WTC11 (cell line): ENCODE measurements around the gene AFF3. TPM values are rescaled to one million over a fixed set of nuclear protein-coding genes. Genes with fewer than 3 reads are reported as not detected.

Experiments used
- ATAC-seq: fragments of 200-7000 bp; cut with Tn5 transposase; 2 replicates; pipeline ENCODE4 v1.10.0; 2021; ENCODE audit warnings: mild to moderate bottlenecking, moderate library complexity
- CTCF ChIA-PET: fragments of 300-600 bp; sonication (Branson Sonifier 250); formaldehyde crosslinking; loops from one replicate; lab custom pipeline; 2021; ENCODE audit warnings: antibody characterized with exemption; lab: Charles Lee
- POLR2A ChIA-PET: fragments of 350-600 bp; sonication (Branson Sonifier 250); formaldehyde crosslinking; loops from one replicate; lab custom pipeline; 2021; ENCODE audit warnings: antibody characterized with exemption; lab: Charles Lee
- DNase-seq: peaks from one replicate; pipeline ENCODE4 v3.0.0; 2021; ENCODE audit warnings: low spot score
- H3K27ac Mint-ChIP-seq: 2 replicates; pipeline ENCODE4 v1.8.0; 2021; ENCODE audit warnings: mixed read lengths
- H3K27me3 Mint-ChIP-seq: 2 replicates; pipeline ENCODE4 v1.8.0; 2021; ENCODE audit warnings: low read depth, mild to moderate bottlenecking, moderate library complexity, mixed read lengths
- H3K36me3 Mint-ChIP-seq: 2 replicates; pipeline ENCODE4 v1.8.0; 2021; ENCODE audit warnings: mixed read lengths
- H3K4me1 Mint-ChIP-seq: 2 replicates; pipeline ENCODE4 v1.8.0; 2022; ENCODE audit warnings: mixed read lengths
- H3K4me3 Mint-ChIP-seq: 2 replicates; pipeline ENCODE4 v1.8.0; 2021; ENCODE audit warnings: mild to moderate bottlenecking, moderate library complexity, mixed read lengths
- H3K9me3 Mint-ChIP-seq: 2 replicates; pipeline ENCODE4 v1.8.0; 2021; ENCODE audit warnings: mixed read lengths
- CBFB ChIP-seq: sonication (generic); formaldehyde crosslinking; IDR thresholded peaks from 2 replicates; pipeline ENCODE4 v1.8.1; 2022; ENCODE audit warnings: mild to moderate bottlenecking, low read depth, missing genetic modification reagents
- CREM ChIP-seq: sonication (generic); formaldehyde crosslinking; IDR thresholded peaks from 2 replicates; pipeline ENCODE4 v1.8.1; 2022; ENCODE audit warnings: mild to moderate bottlenecking, missing genetic modification reagents, moderate library complexity
- ELF4 ChIP-seq: sonication (generic); formaldehyde crosslinking; IDR thresholded peaks from 2 replicates; pipeline ENCODE4 v1.8.1; 2022; ENCODE audit warnings: low read depth, mild to moderate bottlenecking, moderate library complexity, missing genetic modification reagents
- EMX1 ChIP-seq: fragments of 250-450 bp; sonication (Bioruptor Pico); IDR thresholded peaks from 2 replicates; pipeline ENCODE4 v1.8.0; 2021; ENCODE audit warnings: mild to moderate bottlenecking
- FOXP1 ChIP-seq: sonication (generic); formaldehyde crosslinking; IDR thresholded peaks from 2 replicates; pipeline ENCODE4 v1.8.0; 2022; ENCODE audit warnings: missing genetic modification reagents, mild to moderate bottlenecking, moderate library complexity, borderline replicate concordance
- HMGA2 ChIP-seq: fragments of 250-450 bp; sonication (Bioruptor Pico); IDR thresholded peaks from 2 replicates; pipeline ENCODE4 v1.4.0; 2021; ENCODE audit warnings: mild to moderate bottlenecking, moderate library complexity
- IRF2 ChIP-seq: sonication (generic); formaldehyde crosslinking; IDR thresholded peaks from 2 replicates; pipeline ENCODE4 v1.8.0; 2022; ENCODE audit warnings: low read depth, missing genetic modification reagents, borderline replicate concordance
- JAZF1 ChIP-seq: fragments of 250-450 bp; sonication (Bioruptor Pico); IDR thresholded peaks from 2 replicates; pipeline ENCODE4 v1.9.0; 2021; ENCODE audit warnings: moderate library complexity, mild to moderate bottlenecking, inconsistent platforms
- MYBL2 ChIP-seq: sonication (generic); formaldehyde crosslinking; IDR thresholded peaks from 2 replicates; pipeline ENCODE4 v1.8.1; 2023; ENCODE audit warnings: mild to moderate bottlenecking, moderate library complexity, missing genetic modification reagents
- NFE2L1 ChIP-seq: sonication (generic); formaldehyde crosslinking; IDR thresholded peaks from 2 replicates; pipeline ENCODE4 v1.8.1; 2023; ENCODE audit warnings: missing genetic modification reagents
- SOX15 ChIP-seq: fragments of 250-450 bp; sonication (Bioruptor Pico); IDR thresholded peaks from 2 replicates; pipeline ENCODE4 v1.9.0; 2021; ENCODE audit warnings: mild to moderate bottlenecking
- TCF7 ChIP-seq: sonication (generic); formaldehyde crosslinking; IDR thresholded peaks from 2 replicates; pipeline ENCODE4 v1.8.0; 2022; ENCODE audit warnings: mild to moderate bottlenecking, low read depth, missing genetic modification reagents, moderate library complexity
- ZNF263 ChIP-seq: sonication (generic); formaldehyde crosslinking; IDR thresholded peaks from 2 replicates; pipeline ENCODE4 v1.8.1; 2022; ENCODE audit warnings: low read depth, mild to moderate bottlenecking, moderate library complexity, missing genetic modification reagents
- ZNF317 ChIP-seq: sonication (generic); formaldehyde crosslinking; IDR thresholded peaks from 2 replicates; pipeline ENCODE4 v1.8.1; 2023; ENCODE audit warnings: low read depth, mild to moderate bottlenecking, moderate library complexity, missing genetic modification reagents, borderline replicate concordance
- ZNF671 ChIP-seq: fragments of 250-450 bp; sonication (Bioruptor Pico); IDR thresholded peaks from 2 replicates; pipeline ENCODE4 v1.8.0; 2021; ENCODE audit warnings: mild to moderate bottlenecking
- total RNA-seq: library from RNA; stranded (reverse); gene quantifications from 3 replicates; pipeline ENCODE4 v1.2.3, GENCODE V29; 2021
- TF ChIP-seq, protein P1 (sequence below): sonication (generic); formaldehyde crosslinking; IDR thresholded peaks from 2 replicates; pipeline ENCODE4 v1.8.1; 2023; ENCODE audit warnings: mild to moderate bottlenecking, moderate library complexity, missing genetic modification reagents
- TF ChIP-seq, protein P2 (sequence below): sonication (generic); formaldehyde crosslinking; conservative IDR thresholded peaks from 2 replicates; pipeline ENCODE4 v1.8.1; 2023; ENCODE audit warnings: mild to moderate bottlenecking, low read depth, missing genetic modification reagents, moderate library complexity
- TF ChIP-seq, protein P3 (sequence below): sonication (generic); formaldehyde crosslinking; IDR thresholded peaks from 2 replicates; pipeline ENCODE4 v1.8.1; 2022; ENCODE audit warnings: low read depth, mild to moderate bottlenecking, moderate library complexity, missing genetic modification reagents, borderline replicate concordance
- TF ChIP-seq, protein P4 (sequence below): fragments of 250-450 bp; sonication (Bioruptor Pico); IDR thresholded peaks from 2 replicates; pipeline ENCODE4 v1.9.0; 2021; ENCODE audit warnings: mild to moderate bottlenecking
- TF ChIP-seq, protein P5 (sequence below): sonication (generic); formaldehyde crosslinking; IDR thresholded peaks from 2 replicates; pipeline ENCODE4 v1.8.0; 2022; ENCODE audit warnings: mild to moderate bottlenecking, missing genetic modification reagents
- TF ChIP-seq, protein P6 (sequence below): sonication (generic); formaldehyde crosslinking; IDR thresholded peaks from 2 replicates; pipeline ENCODE4 v1.8.0; 2022; ENCODE audit warnings: missing genetic modification reagents

Gene AFF3
- total RNA-seq, 1 experiment from 2014 or later, result 1.2 TPM

DNA sequence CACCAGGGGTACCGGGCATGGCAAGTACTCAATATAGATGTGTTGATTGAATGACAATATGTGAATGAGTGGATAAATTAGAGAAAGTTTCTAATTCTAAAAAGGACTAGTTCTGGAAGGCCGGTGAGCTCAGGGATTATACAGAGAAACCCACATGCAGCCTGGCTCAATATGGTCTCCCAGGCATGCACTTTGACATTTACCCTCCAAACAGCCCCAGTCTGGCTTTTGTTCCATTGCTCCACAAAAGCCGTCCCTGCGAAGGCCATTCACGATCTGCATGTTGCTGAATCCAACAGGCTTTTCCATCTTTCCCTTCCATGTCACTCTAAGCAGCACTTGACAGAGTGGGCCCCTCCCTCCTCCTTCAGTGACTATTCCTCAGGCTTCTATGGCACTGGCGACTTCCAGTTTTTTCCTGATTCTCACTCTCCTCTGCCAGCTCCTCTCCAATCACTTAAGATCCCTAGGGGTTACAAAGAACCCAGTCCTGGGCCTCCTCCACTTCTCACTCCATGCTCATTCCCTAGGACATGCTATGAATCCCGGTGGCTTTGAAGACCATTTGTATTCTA is 266.7 kb downstream of the AFF3 start (continued):
- TF ChIP-seq, protein P1, sequence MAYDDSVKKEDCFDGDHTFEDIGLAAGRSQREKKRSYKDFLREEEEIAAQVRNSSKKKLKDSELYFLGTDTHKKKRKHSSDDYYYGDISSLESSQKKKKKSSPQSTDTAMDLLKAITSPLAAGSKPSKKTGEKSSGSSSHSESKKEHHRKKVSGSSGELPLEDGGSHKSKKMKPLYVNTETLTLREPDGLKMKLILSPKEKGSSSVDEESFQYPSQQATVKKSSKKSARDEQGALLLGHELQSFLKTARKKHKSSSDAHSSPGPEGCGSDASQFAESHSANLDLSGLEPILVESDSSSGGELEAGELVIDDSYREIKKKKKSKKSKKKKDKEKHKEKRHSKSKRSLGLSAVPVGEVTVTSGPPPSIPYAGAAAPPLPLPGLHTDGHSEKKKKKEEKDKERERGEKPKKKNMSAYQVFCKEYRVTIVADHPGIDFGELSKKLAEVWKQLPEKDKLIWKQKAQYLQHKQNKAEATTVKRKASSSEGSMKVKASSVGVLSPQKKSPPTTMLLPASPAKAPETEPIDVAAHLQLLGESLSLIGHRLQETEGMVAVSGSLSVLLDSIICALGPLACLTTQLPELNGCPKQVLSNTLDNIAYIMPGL (CRISPR knock-in tag), result no peak
- TF ChIP-seq, protein P2, sequence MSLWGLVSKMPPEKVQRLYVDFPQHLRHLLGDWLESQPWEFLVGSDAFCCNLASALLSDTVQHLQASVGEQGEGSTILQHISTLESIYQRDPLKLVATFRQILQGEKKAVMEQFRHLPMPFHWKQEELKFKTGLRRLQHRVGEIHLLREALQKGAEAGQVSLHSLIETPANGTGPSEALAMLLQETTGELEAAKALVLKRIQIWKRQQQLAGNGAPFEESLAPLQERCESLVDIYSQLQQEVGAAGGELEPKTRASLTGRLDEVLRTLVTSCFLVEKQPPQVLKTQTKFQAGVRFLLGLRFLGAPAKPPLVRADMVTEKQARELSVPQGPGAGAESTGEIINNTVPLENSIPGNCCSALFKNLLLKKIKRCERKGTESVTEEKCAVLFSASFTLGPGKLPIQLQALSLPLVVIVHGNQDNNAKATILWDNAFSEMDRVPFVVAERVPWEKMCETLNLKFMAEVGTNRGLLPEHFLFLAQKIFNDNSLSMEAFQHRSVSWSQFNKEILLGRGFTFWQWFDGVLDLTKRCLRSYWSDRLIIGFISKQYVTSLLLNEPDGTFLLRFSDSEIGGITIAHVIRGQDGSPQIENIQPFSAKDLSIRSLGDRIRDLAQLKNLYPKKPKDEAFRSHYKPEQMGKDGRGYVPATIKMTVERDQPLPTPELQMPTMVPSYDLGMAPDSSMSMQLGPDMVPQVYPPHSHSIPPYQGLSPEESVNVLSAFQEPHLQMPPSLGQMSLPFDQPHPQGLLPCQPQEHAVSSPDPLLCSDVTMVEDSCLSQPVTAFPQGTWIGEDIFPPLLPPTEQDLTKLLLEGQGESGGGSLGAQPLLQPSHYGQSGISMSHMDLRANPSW (CRISPR knock-in tag), result no peak
- TF ChIP-seq IRF2, result no peak
- TF ChIP-seq, protein P3, sequence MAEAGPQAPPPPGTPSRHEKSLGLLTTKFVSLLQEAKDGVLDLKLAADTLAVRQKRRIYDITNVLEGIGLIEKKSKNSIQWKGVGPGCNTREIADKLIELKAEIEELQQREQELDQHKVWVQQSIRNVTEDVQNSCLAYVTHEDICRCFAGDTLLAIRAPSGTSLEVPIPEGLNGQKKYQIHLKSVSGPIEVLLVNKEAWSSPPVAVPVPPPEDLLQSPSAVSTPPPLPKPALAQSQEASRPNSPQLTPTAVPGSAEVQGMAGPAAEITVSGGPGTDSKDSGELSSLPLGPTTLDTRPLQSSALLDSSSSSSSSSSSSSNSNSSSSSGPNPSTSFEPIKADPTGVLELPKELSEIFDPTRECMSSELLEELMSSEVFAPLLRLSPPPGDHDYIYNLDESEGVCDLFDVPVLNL, result no peak
- TF ChIP-seq, protein P4, sequence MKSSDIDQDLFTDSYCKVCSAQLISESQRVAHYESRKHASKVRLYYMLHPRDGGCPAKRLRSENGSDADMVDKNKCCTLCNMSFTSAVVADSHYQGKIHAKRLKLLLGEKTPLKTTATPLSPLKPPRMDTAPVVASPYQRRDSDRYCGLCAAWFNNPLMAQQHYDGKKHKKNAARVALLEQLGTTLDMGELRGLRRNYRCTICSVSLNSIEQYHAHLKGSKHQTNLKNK (CRISPR knock-in tag), result no peak
- TF ChIP-seq TCF7, result no peak
- TF ChIP-seq CREM (CRISPR knock-in tag), result no peak
- TF ChIP-seq ZNF317, result no peak
- TF ChIP-seq, all 79 proteins: peak for 0

DNA sequence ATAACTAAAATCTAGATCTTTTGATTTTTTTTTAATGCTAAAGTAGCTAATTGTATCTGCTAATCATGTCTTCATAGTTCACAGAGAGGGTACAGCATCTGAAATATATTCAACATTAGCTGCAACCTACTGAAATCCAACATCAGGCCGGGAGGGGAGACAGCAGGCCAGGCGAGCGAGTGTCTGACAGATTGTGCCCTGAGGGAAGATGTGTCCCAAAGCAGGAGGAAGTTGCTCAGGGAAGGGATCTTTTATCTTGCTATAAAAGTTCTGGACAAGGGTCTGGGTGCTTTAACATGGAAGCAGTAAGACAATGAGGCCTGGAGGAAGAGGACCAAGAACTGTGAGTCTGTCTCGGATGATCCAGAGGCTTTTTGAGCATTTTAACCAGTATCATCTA is 274.1 kb downstream of the AFF3 start:
- H3K27me3 Mint-ChIP-seq, result no peaks in the 10 kb centered on the region
- no peak overlapping the region for H3K4me3 Mint-ChIP-seq
- ATAC-seq, result no peak
- no peaks in the 10 kb centered on the region for H3K4me1 Mint-ChIP-seq
- ChIA-PET CTCF (interaction anchor here (0.6 to 1.3 kb wide), 2 partner anchors 294 to 395 kb away, joined by 3 read pairs; no protein-coding TSS in a partner anchor), POLR2A (no interaction called here)
- H3K36me3 Mint-ChIP-seq, result no peaks in the 10 kb centered on the region
- no peaks in the 10 kb centered on the region for H3K9me3 Mint-ChIP-seq
- no peak for DNase-seq
- H3K27ac Mint-ChIP-seq, result no peak overlapping the region
- TF ChIP-seq EMX1 (CRISPR knock-in tag), result no peak
- TF ChIP-seq, protein P5, sequence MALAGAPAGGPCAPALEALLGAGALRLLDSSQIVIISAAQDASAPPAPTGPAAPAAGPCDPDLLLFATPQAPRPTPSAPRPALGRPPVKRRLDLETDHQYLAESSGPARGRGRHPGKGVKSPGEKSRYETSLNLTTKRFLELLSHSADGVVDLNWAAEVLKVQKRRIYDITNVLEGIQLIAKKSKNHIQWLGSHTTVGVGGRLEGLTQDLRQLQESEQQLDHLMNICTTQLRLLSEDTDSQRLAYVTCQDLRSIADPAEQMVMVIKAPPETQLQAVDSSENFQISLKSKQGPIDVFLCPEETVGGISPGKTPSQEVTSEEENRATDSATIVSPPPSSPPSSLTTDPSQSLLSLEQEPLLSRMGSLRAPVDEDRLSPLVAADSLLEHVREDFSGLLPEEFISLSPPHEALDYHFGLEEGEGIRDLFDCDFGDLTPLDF (CRISPR knock-in tag), result no peak
- TF ChIP-seq, protein P6, sequence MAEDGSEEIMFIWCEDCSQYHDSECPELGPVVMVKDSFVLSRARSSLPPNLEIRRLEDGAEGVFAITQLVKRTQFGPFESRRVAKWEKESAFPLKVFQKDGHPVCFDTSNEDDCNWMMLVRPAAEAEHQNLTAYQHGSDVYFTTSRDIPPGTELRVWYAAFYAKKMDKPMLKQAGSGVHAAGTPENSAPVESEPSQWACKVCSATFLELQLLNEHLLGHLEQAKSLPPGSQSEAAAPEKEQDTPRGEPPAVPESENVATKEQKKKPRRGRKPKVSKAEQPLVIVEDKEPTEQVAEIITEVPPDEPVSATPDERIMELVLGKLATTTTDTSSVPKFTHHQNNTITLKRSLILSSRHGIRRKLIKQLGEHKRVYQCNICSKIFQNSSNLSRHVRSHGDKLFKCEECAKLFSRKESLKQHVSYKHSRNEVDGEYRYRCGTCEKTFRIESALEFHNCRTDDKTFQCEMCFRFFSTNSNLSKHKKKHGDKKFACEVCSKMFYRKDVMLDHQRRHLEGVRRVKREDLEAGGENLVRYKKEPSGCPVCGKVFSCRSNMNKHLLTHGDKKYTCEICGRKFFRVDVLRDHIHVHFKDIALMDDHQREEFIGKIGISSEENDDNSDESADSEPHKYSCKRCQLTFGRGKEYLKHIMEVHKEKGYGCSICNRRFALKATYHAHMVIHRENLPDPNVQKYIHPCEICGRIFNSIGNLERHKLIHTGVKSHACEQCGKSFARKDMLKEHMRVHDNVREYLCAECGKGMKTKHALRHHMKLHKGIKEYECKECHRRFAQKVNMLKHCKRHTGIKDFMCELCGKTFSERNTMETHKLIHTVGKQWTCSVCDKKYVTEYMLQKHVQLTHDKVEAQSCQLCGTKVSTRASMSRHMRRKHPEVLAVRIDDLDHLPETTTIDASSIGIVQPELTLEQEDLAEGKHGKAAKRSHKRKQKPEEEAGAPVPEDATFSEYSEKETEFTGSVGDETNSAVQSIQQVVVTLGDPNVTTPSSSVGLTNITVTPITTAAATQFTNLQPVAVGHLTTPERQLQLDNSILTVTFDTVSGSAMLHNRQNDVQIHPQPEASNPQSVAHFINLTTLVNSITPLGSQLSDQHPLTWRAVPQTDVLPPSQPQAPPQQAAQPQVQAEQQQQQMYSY (CRISPR knock-in tag), result no peak
- TF ChIP-seq ELF4 (CRISPR knock-in tag), result no peak
- no peak for TF ChIP-seq ZNF263 (CRISPR knock-in tag)
- no peak for TF ChIP-seq CBFB
- no peak for TF ChIP-seq NFE2L1 (CRISPR knock-in tag)
- TF ChIP-seq HMGA2, result no peak
- TF ChIP-seq ZNF671 (CRISPR knock-in tag), result no peak
- TF ChIP-seq, protein P1 (CRISPR knock-in tag), result no peak
- no peak for TF ChIP-seq FOXP1
- TF ChIP-seq MYBL2 (CRISPR knock-in tag), result no peak
- TF ChIP-seq JAZF1 (CRISPR knock-in tag), result no peak
- no peak for TF ChIP-seq SOX15 (CRISPR knock-in tag)
